Sigmoid colon (tissue), 7 donors: ENCODE measurements around the gene YLPM1. TPM values are rescaled to one million over a fixed set of nuclear protein-coding genes. Genes with fewer than 3 reads are reported as not detected.
A peak's percentile ranks its signal among the peaks of the same experiment; 100 is the strongest.
"Not testable (repeated sequence)": the region's sequence is repeated elsewhere in the genome, so short reads cannot be mapped to it uniquely, and the experiment has no call there.

Experiments used
- DNase-seq: peaks from one replicate; pipeline ENCODE4 v3.0.0-alpha.2; 2019
- H3K27ac ChIP-seq, 4 donors: fragments of 200-600 bp; sonication (generic); one replicate each; pipeline ENCODE4 v1.5.1; 2016 to 2019; ENCODE audit warnings: mild to moderate bottlenecking in 1 of 4
- H3K27me3 ChIP-seq, 3 donors: fragments of 200-600 bp; sonication (generic); one replicate each; pipeline ENCODE4 v1.5.1; 2019; ENCODE audit warnings: mild to moderate bottlenecking in 1 of 3
- H3K36me3 ChIP-seq, 4 donors: fragments of 200-600 bp; sonication (generic); one replicate each; pipeline ENCODE4 v1.5.1; 2016 to 2019
- H3K4me1 ChIP-seq, 4 donors: fragments of 200-600 bp; sonication (generic); one replicate each; pipeline ENCODE4 v1.5.1; 2017 to 2019
- H3K4me3 ChIP-seq, 4 donors: fragments of 200-600 bp; sonication (generic); one replicate each; pipeline ENCODE4 v1.5.1; 2017 to 2019; ENCODE audit warnings: mild to moderate bottlenecking in 2 of 4, moderate library complexity in 1 of 4
- H3K9me3 ChIP-seq, 4 donors: fragments of 200-600 bp in 3 of 4; sonication (generic) in 3 of 4; one replicate each; pipeline versions ENCODE4 v1.5.1 to v1.6.1; 2013 to 2019
- CTCF ChIP-seq, 4 experiments: fragments of 450-650 bp in 3 of 4; fragments of 200-600 bp in 1 of 4; IDR thresholded peaks; one replicate each; pipeline ENCODE4 v1.5.1; 2016 to 2019; ENCODE audit warnings: antibody characterized with exemption in 4 of 4, mild to moderate bottlenecking in 3 of 4, moderate library complexity in 2 of 4
- EP300 ChIP-seq, 4 donors: sonication (generic); formaldehyde crosslinking; IDR thresholded peaks; one replicate each; pipeline ENCODE4 v1.6.1; 2017; ENCODE audit warnings: antibody characterized with exemption in 4 of 4
- POLR2A ChIP-seq, 2 donors: fragments of 450-650 bp; IDR thresholded peaks; one replicate each; pipeline ENCODE4 v1.6.1; 2016; ENCODE audit warnings: antibody characterized with exemption in 2 of 2, mild to moderate bottlenecking in 2 of 2, moderate library complexity in 2 of 2
- POLR2AphosphoS5 ChIP-seq, 4 donors: sonication (generic); formaldehyde crosslinking; IDR thresholded peaks; one replicate each; pipeline ENCODE4 v1.6.1; 2017; ENCODE audit warnings: antibody characterized with exemption in 4 of 4
- WGBS, 2 donors: extraction: QIAGEN DNeasy Blood & Tissue Kit; methylation state at CpG; one replicate each; pipeline ENCODE4 v1.1.7; 2013; 5-methylcytosine and 5-hydroxymethylcytosine counted together
- intact Hi-C: fragments of 100-400 bp; cut with DNase I; formaldehyde crosslinking; loops from one replicate; pipeline ENCODE4 v1.15.1; 2023
- polyA plus RNA-seq, 3 donors: library from polyadenylated mRNA; stranded (reverse); fragments of 200-250 nt; gene quantifications; one replicate each; pipeline ENCODE4 v1.2.3, GENCODE V29; 2013
- total RNA-seq, 4 donors: library from RNA; depleted of rRNA; stranded (reverse); fragments of >200 nt; gene quantifications; one replicate each; pipeline ENCODE4 v1.1.0, GENCODE V29; 2016
- donor health status: healthy with polysubstance abuse.
- donor health status: Bipolar disorder and iron deficiency.
- donor health status: healthy.

YLPM1 gene
- total and polyA plus RNA-seq, 7 donors, result 7.2 to 58.7 (median 40.3) TPM

- WGBS, 2 donors, result 94 to 95% methylated on average over 7 of the region's 7 CpGs
- intact Hi-C loops, result no loop called here
- no peak for TF ChIP-seq EP300 (IDR thresholded peaks at IDR 0.05)
- no peak for TF ChIP-seq POLR2AphosphoS5 (IDR thresholded peaks at IDR 0.05)
- TF ChIP-seq CTCF (IDR thresholded peaks at IDR 0.05), result no peak
- no peak for TF ChIP-seq POLR2A (IDR thresholded peaks at IDR 0.05)
These were observed 8.2 kb upstream of the YLPM1 start for GRCh38 chr14:74754899-74755298.

GRCh38 chr14:74756326-74756725 is 6.8 kb upstream of the YLPM1 start:
- DNase-seq, result no peak
- intact Hi-C loops, result no loop called here
- 92 to 96% methylated on average over 1 of the region's 1 CpG for WGBS, 2 donors
- TF ChIP-seq POLR2A (IDR thresholded peaks at IDR 0.05) (no peak), POLR2AphosphoS5 (IDR thresholded peaks at IDR 0.05) (no peak), CTCF (IDR thresholded peaks at IDR 0.05) (no peak), EP300 (IDR thresholded peaks at IDR 0.05) (no peak)
- H3K27ac ChIP-seq, result no peak overlapping the region
- H3K4me3 ChIP-seq, result no peak overlapping the region
- no peaks in the 10 kb centered on the region for H3K27me3 ChIP-seq
- no peaks in the 10 kb centered on the region for H3K36me3 ChIP-seq
- H3K9me3 ChIP-seq, result peaks cover 0 to 3% (median 0%) of the 10 kb centered on the region in 4 donors
- no peaks in the 10 kb centered on the region for H3K4me1 ChIP-seq

More at GRCh38 chr14:74754899-74755298, 8.2 kb upstream of the YLPM1 start:
- Histone ChIP-seq H3K4me3 (no peak overlapping the region), H3K27me3 (no peaks in the 10 kb centered on the region), H3K27ac (no peak overlapping the region), H3K36me3 (no peaks in the 10 kb centered on the region), H3K9me3 (peaks cover 0 to 3% (median 0%) of the 10 kb centered on the region in 4 donors), H3K4me1 (no peaks in the 10 kb centered on the region)
- DNase-seq, result no peak

- H3K27ac ChIP-seq, H3K9me3 ChIP-seq, intact Hi-C loops, H3K4me1 ChIP-seq, H3K36me3 ChIP-seq, H3K27me3 ChIP-seq, H3K4me3 ChIP-seq, DNase-seq: not testable (repeated sequence)
- WGBS, 2 donors, result 94% methylated on average over 5 of the region's 5 CpGs
These were observed 4.6 kb upstream of the YLPM1 start for GRCh38 chr14:74758505-74758904.

- WGBS, 2 donors, result 2 to 3% methylated on average over 19 of the region's 19 CpGs
- intact Hi-C loops, result loop anchor here (5.0 kb wide), 1 partner anchor 52 kb away; the partner anchor contains the start of genes AREL1 and FCF1
- no peaks in the 10 kb centered on the region for H3K9me3 ChIP-seq
- H3K4me3 ChIP-seq, result peak overlapping the region; percentile 77 to 98 (median 94)
- H3K27me3 ChIP-seq, result no peaks in the 10 kb centered on the region
- TF ChIP-seq EP300 (IDR thresholded peaks at IDR 0.05), result no peak
- TF ChIP-seq POLR2A (IDR thresholded peaks at IDR 0.05), result no peak
- no peak for TF ChIP-seq POLR2AphosphoS5 (IDR thresholded peaks at IDR 0.05)
- TF ChIP-seq CTCF (IDR thresholded peaks at IDR 0.05), result no peak
- peaks cover 0 to 52% (median 49%) of the 10 kb centered on the region in 4 donors for H3K4me1 ChIP-seq
- DNase-seq, result peak; percentile 65
- H3K36me3 ChIP-seq, result no peaks in the 10 kb centered on the region
- peak overlapping the region; percentile 87 to 98 (median 90) for H3K27ac ChIP-seq
These were observed 851 bp downstream of the YLPM1 start for GRCh38 chr14:74763803-74764531.

GRCh38 chr14:74765721-74766120 is 2.6 kb downstream of the YLPM1 start:
- Histone ChIP-seq H3K27ac (no peak overlapping the region), H3K27me3 (no peaks in the 10 kb centered on the region), H3K9me3 (no peaks in the 10 kb centered on the region), H3K4me1 (peaks cover 0 to 52% (median 49%) of the 10 kb centered on the region in 4 donors), H3K4me3 (peak overlapping the region in 2 of 4 donors; percentile 77 to 95), H3K36me3 (no peaks in the 10 kb centered on the region)
- TF ChIP-seq POLR2AphosphoS5 (IDR thresholded peaks at IDR 0.05) (no peak), CTCF (IDR thresholded peaks at IDR 0.05) (no peak), POLR2A (IDR thresholded peaks at IDR 0.05) (no peak), EP300 (IDR thresholded peaks at IDR 0.05) (no peak)
- intact Hi-C loops, result no loop called here
- no peak for DNase-seq
